ENCODE results near the gene HLCS. TPM values are rescaled to one million over a fixed set of nuclear protein-coding genes. Genes with fewer than 3 reads are reported as not detected.

HLCS gene
- polyA plus RNA-seq, 1 donor from 2014 or later, result 10.7 TPM

- Mint-ChIP-seq H3K27me3 (no peaks in the 10 kb centered on the region), H3K27ac (no peak overlapping the region), H3K9me3 (no peaks in the 10 kb centered on the region), H3K4me3 (no peak overlapping the region), H3K36me3 (peaks cover 2% of the 10 kb centered on the region), H3K4me1 (peaks cover 0 to 2% (median 0%) of the 10 kb centered on the region in 3 donors)
Observed at GRCh38 chr21:36902331-36902730, 64.1 kb downstream of the HLCS start.

- Mint-ChIP-seq H3K36me3 (peaks cover 2% of the 10 kb centered on the region), H3K27me3 (no peaks in the 10 kb centered on the region), H3K4me1 (no peaks in the 10 kb centered on the region), H3K27ac (no peak overlapping the region), H3K9me3 (no peaks in the 10 kb centered on the region), H3K4me3 (peak overlapping the region in 1 of 4 donors; percentile 75)
Observed at GRCh38 chr21:36901575-36901974, 64.9 kb downstream of the HLCS start.

- Mint-ChIP-seq H3K4me1 (no peaks in the 10 kb centered on the region), H3K9me3 (no peaks in the 10 kb centered on the region), H3K27ac (no peak overlapping the region), H3K36me3 (peaks cover 11% of the 10 kb centered on the region), H3K27me3 (no peaks in the 10 kb centered on the region), H3K4me3 (no peak overlapping the region)
Observed at GRCh38 chr21:36893581-36893980, 72.9 kb downstream of the HLCS start.

- Mint-ChIP-seq H3K4me3 (no peak overlapping the region), H3K4me1 (no peaks in the 10 kb centered on the region), H3K27ac (no peak overlapping the region), H3K36me3 (peaks cover 11% of the 10 kb centered on the region), H3K9me3 (no peaks in the 10 kb centered on the region), H3K27me3 (no peaks in the 10 kb centered on the region)
Observed at GRCh38 chr21:36892201-36892600, 74.3 kb downstream of the HLCS start.

GRCh38 chr21:36891692-36892091 is 74.8 kb downstream of the HLCS start:
- H3K27ac Mint-ChIP-seq, result no peak overlapping the region
- no peak overlapping the region for H3K4me3 Mint-ChIP-seq
- no peaks in the 10 kb centered on the region for H3K9me3 Mint-ChIP-seq
- peaks cover 11% of the 10 kb centered on the region for H3K36me3 Mint-ChIP-seq
- H3K4me1 Mint-ChIP-seq, result no peaks in the 10 kb centered on the region
- H3K27me3 Mint-ChIP-seq, result no peaks in the 10 kb centered on the region

GRCh38 chr21:36891121-36891520 is 75.3 kb downstream of the HLCS start:
- Mint-ChIP-seq H3K4me3 (no peak overlapping the region), H3K36me3 (peaks cover 11% of the 10 kb centered on the region), H3K27me3 (no peaks in the 10 kb centered on the region), H3K27ac (no peak overlapping the region), H3K9me3 (no peaks in the 10 kb centered on the region), H3K4me1 (no peaks in the 10 kb centered on the region)

- no peak overlapping the region for H3K4me3 Mint-ChIP-seq
- H3K27me3 Mint-ChIP-seq, result no peaks in the 10 kb centered on the region
- no peaks in the 10 kb centered on the region for H3K4me1 Mint-ChIP-seq
- no peaks in the 10 kb centered on the region for H3K9me3 Mint-ChIP-seq
- peak overlapping the region in 1 of 3 donors; percentile 75 for H3K27ac Mint-ChIP-seq
- H3K36me3 Mint-ChIP-seq, result peaks cover 10% of the 10 kb centered on the region
Observed at GRCh38 chr21:36890086-36890485, 76.4 kb downstream of the HLCS start.

GRCh38 chr21:36889401-36889800 is 77.1 kb downstream of the HLCS start:
- Mint-ChIP-seq H3K9me3 (peaks cover 0 to 4% (median 0%) of the 10 kb centered on the region in 3 donors), H3K4me3 (no peak overlapping the region), H3K27me3 (no peaks in the 10 kb centered on the region), H3K27ac (no peak overlapping the region), H3K4me1 (no peaks in the 10 kb centered on the region), H3K36me3 (peaks cover 10% of the 10 kb centered on the region)

- H3K27me3 Mint-ChIP-seq, result no peaks in the 10 kb centered on the region
- no peak overlapping the region for H3K4me3 Mint-ChIP-seq
- H3K36me3 Mint-ChIP-seq, result peaks cover 11% of the 10 kb centered on the region
- H3K9me3 Mint-ChIP-seq, result peaks cover 0 to 8% (median 4%) of the 10 kb centered on the region in 3 donors
- no peak overlapping the region for H3K27ac Mint-ChIP-seq
- no peaks in the 10 kb centered on the region for H3K4me1 Mint-ChIP-seq
Observed at GRCh38 chr21:36888466-36888865, 78.0 kb downstream of the HLCS start.

GRCh38 chr21:36887963-36888362 is 78.5 kb downstream of the HLCS start:
- Mint-ChIP-seq H3K4me1 (no peaks in the 10 kb centered on the region), H3K4me3 (no peak overlapping the region), H3K27me3 (no peaks in the 10 kb centered on the region), H3K9me3 (peaks cover 0 to 10% (median 5%) of the 10 kb centered on the region in 3 donors), H3K36me3 (peaks cover 11% of the 10 kb centered on the region), H3K27ac (no peak overlapping the region)

- no peaks in the 10 kb centered on the region for H3K4me1 Mint-ChIP-seq
- H3K36me3 Mint-ChIP-seq, result peaks cover 15% of the 10 kb centered on the region
- no peak overlapping the region for H3K27ac Mint-ChIP-seq
Observed at GRCh38 chr21:36883532-36884486, 82.7 kb downstream of the HLCS start.

GRCh38 chr21:36882776-36883175 is 83.7 kb downstream of the HLCS start:
- Mint-ChIP-seq H3K27ac (no peak overlapping the region), H3K9me3 (peaks cover 0 to 22% (median 13%) of the 10 kb centered on the region in 3 donors), H3K27me3 (no peaks in the 10 kb centered on the region), H3K36me3 (peaks cover 15% of the 10 kb centered on the region), H3K4me3 (no peak overlapping the region), H3K4me1 (no peaks in the 10 kb centered on the region)

More at GRCh38 chr21:36883532-36884486, 82.7 kb downstream of the HLCS start:
- Mint-ChIP-seq H3K4me3 (no peak overlapping the region), H3K27me3 (no peaks in the 10 kb centered on the region), H3K9me3 (peaks cover 0 to 13% (median 8%) of the 10 kb centered on the region in 3 donors)

GRCh38 chr21:36881228-36881627 is 85.2 kb downstream of the HLCS start:
- no peak overlapping the region for H3K4me3 Mint-ChIP-seq
- H3K4me1 Mint-ChIP-seq, result no peaks in the 10 kb centered on the region
- H3K9me3 Mint-ChIP-seq, result peaks cover 0 to 26% (median 13%) of the 10 kb centered on the region in 3 donors
- peaks cover 19% of the 10 kb centered on the region for H3K36me3 Mint-ChIP-seq
- H3K27me3 Mint-ChIP-seq, result no peaks in the 10 kb centered on the region
- no peak overlapping the region for H3K27ac Mint-ChIP-seq

GRCh38 chr21:36879827-36880226 is 86.6 kb downstream of the HLCS start:
- peaks cover 0 to 26% (median 13%) of the 10 kb centered on the region in 3 donors for H3K9me3 Mint-ChIP-seq
- no peaks in the 10 kb centered on the region for H3K27me3 Mint-ChIP-seq
- H3K4me1 Mint-ChIP-seq, result no peaks in the 10 kb centered on the region
- H3K4me3 Mint-ChIP-seq, result peak overlapping the region in 1 of 4 donors; percentile 17
- peaks cover 18% of the 10 kb centered on the region for H3K36me3 Mint-ChIP-seq
- no peak overlapping the region for H3K27ac Mint-ChIP-seq

- H3K4me1 Mint-ChIP-seq, result no peaks in the 10 kb centered on the region
- no peak overlapping the region for H3K27ac Mint-ChIP-seq
- no peak overlapping the region for H3K4me3 Mint-ChIP-seq
- no peaks in the 10 kb centered on the region for H3K27me3 Mint-ChIP-seq
- H3K36me3 Mint-ChIP-seq, result peaks cover 17% of the 10 kb centered on the region
- H3K9me3 Mint-ChIP-seq, result peaks cover 0 to 14% (median 5%) of the 10 kb centered on the region in 3 donors
Observed at GRCh38 chr21:36877741-36878140, 88.7 kb downstream of the HLCS start.

GRCh38 chr21:36874665-36875064 is 91.8 kb downstream of the HLCS start:
- peaks cover 3 to 14% (median 5%) of the 10 kb centered on the region in 3 donors for H3K9me3 Mint-ChIP-seq
- no peak overlapping the region for H3K4me3 Mint-ChIP-seq
- no peaks in the 10 kb centered on the region for H3K4me1 Mint-ChIP-seq
- peaks cover 7% of the 10 kb centered on the region for H3K36me3 Mint-ChIP-seq
- no peaks in the 10 kb centered on the region for H3K27me3 Mint-ChIP-seq
- no peak overlapping the region for H3K27ac Mint-ChIP-seq
